ENCODE results near the gene AATK. TPM values are rescaled to one million over a fixed set of nuclear protein-coding genes. Genes with fewer than 3 reads are reported as not detected.

AATK gene
- total RNA-seq, 1 donor from 2014 or later: 0.42 TPM

- ChIA-PET CTCF (no interaction called here), POLR2A (interaction anchor here (0.7 kb wide), 1 partner anchor 33 kb away, joined by 3 read pairs; no protein-coding TSS in a partner anchor)
- Mint-ChIP-seq H3K27ac (no peak overlapping the region), H3K9me3 (no peaks in the 10 kb centered on the region), H3K4me1 (peaks cover 4% of the 10 kb centered on the region), H3K36me3 (ENCODE audit: low read depth) (peaks cover 27% of the 10 kb centered on the region), H3K27me3 (no peaks in the 10 kb centered on the region), H3K4me3 (no peak overlapping the region)
- ATAC-seq (ENCODE audit: low read depth) (no peak), DNase-seq (no peak)
- TF ChIP-seq CTCF (IDR thresholded peaks at IDR 0.05): no peak
- intact Hi-C loops (cut with micrococcal nuclease): no loop called here
Observed at GRCh38 chr17:81206166-81206565, 40.1 kb upstream of the AATK start.

- Mint-ChIP-seq H3K4me1 (peaks cover 4% of the 10 kb centered on the region), H3K4me3 (no peak overlapping the region), H3K36me3 (ENCODE audit: low read depth) (peaks cover 28% of the 10 kb centered on the region), H3K27me3 (no peaks in the 10 kb centered on the region), H3K9me3 (no peaks in the 10 kb centered on the region), H3K27ac (no peak overlapping the region)
- ATAC-seq (ENCODE audit: low read depth) (no peak), DNase-seq (no peak)
- POLR2A ChIA-PET: no interaction called here
- no peak for TF ChIP-seq CTCF (IDR thresholded peaks at IDR 0.05)
- CTCF ChIA-PET: no interaction called here
- intact Hi-C loops (cut with micrococcal nuclease): no loop called here
Observed at GRCh38 chr17:81204578-81204977, 38.6 kb upstream of the AATK start.

- Mint-ChIP-seq H3K36me3 (ENCODE audit: low read depth) (peaks cover 28% of the 10 kb centered on the region), H3K4me1 (peaks cover 4% of the 10 kb centered on the region), H3K9me3 (no peaks in the 10 kb centered on the region), H3K27me3 (no peaks in the 10 kb centered on the region), H3K27ac (no peak overlapping the region), H3K4me3 (no peak overlapping the region)
- ChIA-PET CTCF (no interaction called here), POLR2A (interaction anchor here (0.5 kb wide), 1 partner anchor 670 kb away, joined by 5 read pairs; no protein-coding TSS in a partner anchor)
- intact Hi-C loops (cut with micrococcal nuclease): no loop called here
- DNase-seq (no peak), ATAC-seq (ENCODE audit: low read depth) (no peak)
- no peak for TF ChIP-seq CTCF (IDR thresholded peaks at IDR 0.05)
Observed at GRCh38 chr17:81203136-81203535, 37.1 kb upstream of the AATK start.

GRCh38 chr17:81202318-81202717 is 36.3 kb upstream of the AATK start:
- peaks cover 31% of the 10 kb centered on the region for H3K36me3 Mint-ChIP-seq (ENCODE audit: low read depth)
- H3K4me3 Mint-ChIP-seq: no peak overlapping the region
- no peak overlapping the region for H3K27ac Mint-ChIP-seq
- ATAC-seq (ENCODE audit: low read depth) (no peak), DNase-seq (no peak)
- no peak for TF ChIP-seq CTCF (IDR thresholded peaks at IDR 0.05)
- H3K4me1 Mint-ChIP-seq: no peaks in the 10 kb centered on the region
- POLR2A ChIA-PET: no interaction called here
- no peaks in the 10 kb centered on the region for H3K27me3 Mint-ChIP-seq
- CTCF ChIA-PET: no interaction called here
- intact Hi-C loops (cut with micrococcal nuclease): no loop called here
- H3K9me3 Mint-ChIP-seq: no peaks in the 10 kb centered on the region

- DNase-seq: no peak
- Mint-ChIP-seq H3K9me3 (no peaks in the 10 kb centered on the region), H3K36me3 (ENCODE audit: low read depth) (peaks cover 28% of the 10 kb centered on the region), H3K4me3 (no peak overlapping the region), H3K27ac (no peak overlapping the region), H3K4me1 (no peaks in the 10 kb centered on the region), H3K27me3 (no peaks in the 10 kb centered on the region)
- ChIA-PET CTCF (no interaction called here), POLR2A (interaction anchor here (1.0 kb wide), 1 partner anchor 196 kb away, joined by 3 read pairs; no protein-coding TSS in a partner anchor)
- ATAC-seq (ENCODE audit: low read depth): peak; percentile 73
- intact Hi-C loops (cut with micrococcal nuclease): no loop called here
- no peak for TF ChIP-seq CTCF (IDR thresholded peaks at IDR 0.05)
Observed at GRCh38 chr17:81200695-81201580, 34.9 kb upstream of the AATK start.
